ENCODE results near the gene PSD2.

PSD2 gene

GRCh38 chr5:139854029-139854605 is 58.5 kb downstream of the PSD2 start:
- no peak for DNase-seq (ENCODE audit: low read depth in 1 of 2, low spot score in 1 of 2)

GRCh38 chr5:139854953-139855352 is 59.3 kb downstream of the PSD2 start:
- DNase-seq (ENCODE audit: low read depth in 1 of 2, low spot score in 1 of 2), result no peak

GRCh38 chr5:139855451-139855850 is 59.8 kb downstream of the PSD2 start:
- DNase-seq (ENCODE audit: low read depth in 1 of 2, low spot score in 1 of 2), result no peak

GRCh38 chr5:139855946-139856540 is 60.4 kb downstream of the PSD2 start:
- no peak for DNase-seq (ENCODE audit: low read depth in 1 of 2, low spot score in 1 of 2)

- DNase-seq (ENCODE audit: low read depth in 1 of 2, low spot score in 1 of 2), result no peak
Measured at GRCh38 chr5:139856714-139857113, 61.1 kb downstream of the PSD2 start.

GRCh38 chr5:139859013-139859412 is 63.4 kb downstream of the PSD2 start:
- DNase-seq (ENCODE audit: low read depth in 1 of 2, low spot score in 1 of 2), result no peak

- DNase-seq (ENCODE audit: low read depth in 1 of 2, low spot score in 1 of 2), result no peak
Measured at GRCh38 chr5:139861021-139861888, 65.6 kb downstream of the PSD2 start.

GRCh38 chr5:139861889-139862207 is 66.2 kb downstream of the PSD2 start:
- DNase-seq (ENCODE audit: low read depth in 1 of 2, low spot score in 1 of 2), result no peak

GRCh38 chr5:139862313-139862712 is 66.7 kb downstream of the PSD2 start:
- no peak for DNase-seq (ENCODE audit: low read depth in 1 of 2, low spot score in 1 of 2)

GRCh38 chr5:139862803-139863202 is 67.2 kb downstream of the PSD2 start:
- no peak for DNase-seq (ENCODE audit: low read depth in 1 of 2, low spot score in 1 of 2)

GRCh38 chr5:139863361-139863760 is 67.8 kb downstream of the PSD2 start:
- no peak for DNase-seq (ENCODE audit: low read depth in 1 of 2, low spot score in 1 of 2)

GRCh38 chr5:139863855-139864558 is 68.4 kb downstream of the PSD2 start:
- peak in 1 of 2 donors; percentile 39 for DNase-seq (ENCODE audit: low read depth in 1 of 2, low spot score in 1 of 2)

- DNase-seq (ENCODE audit: low read depth in 1 of 2, low spot score in 1 of 2), result no peak
Measured at GRCh38 chr5:139864716-139865483, 69.3 kb downstream of the PSD2 start.

GRCh38 chr5:139867109-139867508 is 71.5 kb downstream of the PSD2 start:
- DNase-seq (ENCODE audit: low read depth in 1 of 2, low spot score in 1 of 2), result no peak

GRCh38 chr5:139867581-139867980 is 72.0 kb downstream of the PSD2 start:
- no peak for DNase-seq (ENCODE audit: low read depth in 1 of 2, low spot score in 1 of 2)

- no peak for DNase-seq (ENCODE audit: low read depth in 1 of 2, low spot score in 1 of 2)
Measured at GRCh38 chr5:139869042-139869790, 73.6 kb downstream of the PSD2 start.

- no peak for DNase-seq (ENCODE audit: low read depth in 1 of 2, low spot score in 1 of 2)
Measured at GRCh38 chr5:139870677-139871076, 75.1 kb downstream of the PSD2 start.

- DNase-seq (ENCODE audit: low read depth in 1 of 2, low spot score in 1 of 2), result no peak
Measured at GRCh38 chr5:139871614-139872013, 76.0 kb downstream of the PSD2 start.

GRCh38 chr5:139872052-139872766 is 76.6 kb downstream of the PSD2 start:
- no peak for DNase-seq (ENCODE audit: low read depth in 1 of 2, low spot score in 1 of 2)

Data from stimulated activated CD4-positive, alpha-beta T cell treated with anti-CD3 and anti-CD28 coated beads, Interleukin-15, amount 100 ng/mL, for 1 hour (primary cell).